Upper lobe of right lung (tissue), 1 donor: ENCODE data around the gene TEX26. TPM values are rescaled to one million over a fixed set of nuclear protein-coding genes. Genes with fewer than 3 reads are reported as not detected.

Source experiments
- ATAC-seq: fragments of 200-7000 bp; cut with Tn5 transposase; one replicate; pipeline ENCODE4 v1.9.1; 2020; ENCODE audit warnings: mild to moderate bottlenecking, moderate library complexity
- DNase-seq: peaks from one replicate; pipeline ENCODE4 v3.0.0-alpha.2; 2020
- H3K27ac ChIP-seq: fragments of 200-600 bp; one replicate; pipeline ENCODE4 v1.8.0; 2022
- H3K27me3 ChIP-seq: fragments of 200-600 bp; one replicate; pipeline ENCODE4 v1.8.0; 2022; ENCODE audit warnings: mild to moderate bottlenecking
- H3K36me3 ChIP-seq: fragments of 200-600 bp; one replicate; pipeline ENCODE4 v1.8.0; 2022
- H3K4me1 ChIP-seq: fragments of 200-600 bp; one replicate; pipeline ENCODE4 v1.8.0; 2022
- H3K4me3 ChIP-seq: fragments of 200-600 bp; one replicate; pipeline ENCODE4 v1.8.0; 2022; ENCODE audit warnings: mild to moderate bottlenecking
- H3K9me3 ChIP-seq: fragments of 200-600 bp; one replicate; pipeline ENCODE4 v1.8.0; 2022
- intact Hi-C: fragments of 100-400 bp; cut with DNase I; formaldehyde crosslinking; loops from one replicate; pipeline ENCODE4 v1.11.0; 2022
- long read RNA-seq: library from polyadenylated mRNA; unstranded; transcript quantifications from one replicate; pipeline ENCODE4 v2.0.0, GENCODE V29; 2021
- total RNA-seq: library from RNA; stranded (reverse); fragmentation: NEBNext Ultra II Directional; extraction: Animal tissue kit (Norgen Biotek cat#: 25700); gene quantifications from one replicate; pipeline ENCODE4 v1.2.1, GENCODE V29; 2021
- TF ChIP-seq, protein P1 (sequence below): fragments of 200-600 bp; IDR thresholded peaks from one replicate; pipeline ENCODE4 v1.8.0; 2022; ENCODE audit warnings: antibody characterized with exemption
- donor health status: DM: no; HTN: yes; CAD: no; lungs with severe emphysema.

The TEX26 gene
- total RNA-seq, result not detected
- long read RNA-seq, result 0 reads

DNA sequence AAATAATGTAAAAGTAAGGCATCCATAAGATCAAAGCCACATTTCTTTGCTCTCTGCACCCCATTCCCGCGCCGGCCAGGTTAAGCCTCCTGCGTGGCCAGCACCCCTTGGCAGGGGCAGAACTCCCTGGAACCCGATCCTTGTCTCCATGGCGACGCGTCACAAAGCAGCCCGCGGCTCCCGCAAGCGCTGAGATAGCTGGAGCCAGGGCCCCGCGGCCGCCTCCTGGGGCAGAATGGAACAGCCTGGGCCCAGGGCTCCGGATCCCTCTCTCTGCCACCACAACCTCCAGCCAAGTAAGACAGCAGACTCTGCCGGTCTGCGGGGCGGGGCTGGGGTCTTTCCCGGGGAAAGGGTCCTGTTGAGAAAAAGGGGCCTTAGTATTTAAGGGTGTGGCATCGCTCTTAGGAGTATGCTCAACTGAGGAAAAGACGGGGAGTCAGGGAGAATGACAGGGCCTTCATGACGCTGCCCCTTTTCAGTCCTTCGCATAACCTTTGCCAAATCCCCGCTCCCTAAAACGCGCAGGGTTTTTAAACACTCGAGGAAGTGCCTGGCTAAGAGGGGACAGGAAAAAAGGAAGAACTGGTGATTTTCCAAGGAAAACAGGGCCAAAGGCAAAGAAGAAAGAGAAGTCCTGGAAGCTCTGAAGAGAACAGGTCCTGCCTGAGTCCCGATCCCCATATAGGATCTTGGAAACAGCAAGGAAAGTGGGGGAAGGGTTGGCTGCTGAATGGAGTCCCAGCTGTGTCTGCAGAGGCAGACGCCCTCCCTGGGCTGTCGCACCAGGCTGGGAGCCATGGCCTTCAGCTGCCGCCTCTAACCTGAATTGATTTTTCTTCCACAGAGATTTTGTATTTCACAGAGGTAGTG is at the start of gene TEX26:
TSS of gene TEX26 (plus strand) at position 176 of the 873 bp plus-strand sequence. CDS start at position 236, 60 bp downstream.
- Histone ChIP-seq H3K4me1 (no peaks in the 10 kb centered on the region), H3K4me3 (no peak within 1 kb of the TSS)
- ATAC-seq, result peak; percentile 29

DNA sequence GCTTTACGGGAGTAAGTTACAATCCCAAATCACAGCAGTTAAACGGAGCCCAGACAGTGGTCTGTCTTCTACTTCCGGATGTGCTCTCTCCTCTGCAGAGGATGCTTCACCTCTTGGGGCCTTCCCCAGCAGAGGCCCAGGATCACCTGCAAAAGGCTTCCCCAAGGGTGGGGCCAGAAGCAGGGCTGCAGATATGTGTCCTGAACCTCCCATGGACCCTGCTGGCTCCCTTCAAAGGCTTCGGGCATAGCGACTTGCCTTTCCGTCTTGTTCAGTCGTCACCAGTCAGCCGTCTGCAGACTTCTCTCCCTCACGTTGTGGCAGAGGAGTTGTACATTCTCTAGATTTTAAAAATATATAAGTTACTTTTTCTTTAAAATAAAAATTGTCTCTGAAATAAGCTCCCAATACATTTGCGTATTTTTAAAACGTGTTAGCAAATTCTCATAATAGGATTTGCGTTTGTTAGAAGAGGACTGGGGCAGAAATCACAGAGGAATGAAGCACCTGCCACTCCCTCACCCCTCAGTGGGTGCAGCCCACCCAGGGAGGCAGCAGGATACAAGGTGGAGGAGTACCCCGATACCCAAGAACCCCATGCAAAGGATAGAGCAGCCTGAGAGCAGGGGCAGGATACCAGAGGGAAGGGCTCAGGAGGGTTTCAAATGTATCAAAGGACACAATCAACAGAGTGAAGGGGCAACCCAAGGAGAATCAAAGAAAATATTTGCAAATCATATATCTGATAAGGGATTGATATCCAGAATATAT is 49.3 kb upstream of the TEX26 start:
- no peak overlapping the region for H3K27ac ChIP-seq
- H3K27me3 ChIP-seq, result no peaks in the 10 kb centered on the region
- ATAC-seq (no peak), DNase-seq (no peak)
- TF ChIP-seq, protein P1, sequence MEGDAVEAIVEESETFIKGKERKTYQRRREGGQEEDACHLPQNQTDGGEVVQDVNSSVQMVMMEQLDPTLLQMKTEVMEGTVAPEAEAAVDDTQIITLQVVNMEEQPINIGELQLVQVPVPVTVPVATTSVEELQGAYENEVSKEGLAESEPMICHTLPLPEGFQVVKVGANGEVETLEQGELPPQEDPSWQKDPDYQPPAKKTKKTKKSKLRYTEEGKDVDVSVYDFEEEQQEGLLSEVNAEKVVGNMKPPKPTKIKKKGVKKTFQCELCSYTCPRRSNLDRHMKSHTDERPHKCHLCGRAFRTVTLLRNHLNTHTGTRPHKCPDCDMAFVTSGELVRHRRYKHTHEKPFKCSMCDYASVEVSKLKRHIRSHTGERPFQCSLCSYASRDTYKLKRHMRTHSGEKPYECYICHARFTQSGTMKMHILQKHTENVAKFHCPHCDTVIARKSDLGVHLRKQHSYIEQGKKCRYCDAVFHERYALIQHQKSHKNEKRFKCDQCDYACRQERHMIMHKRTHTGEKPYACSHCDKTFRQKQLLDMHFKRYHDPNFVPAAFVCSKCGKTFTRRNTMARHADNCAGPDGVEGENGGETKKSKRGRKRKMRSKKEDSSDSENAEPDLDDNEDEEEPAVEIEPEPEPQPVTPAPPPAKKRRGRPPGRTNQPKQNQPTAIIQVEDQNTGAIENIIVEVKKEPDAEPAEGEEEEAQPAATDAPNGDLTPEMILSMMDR, result no peak
- H3K9me3 ChIP-seq, result no peaks in the 10 kb centered on the region
- no peaks in the 10 kb centered on the region for H3K4me1 ChIP-seq
- no peaks in the 10 kb centered on the region for H3K36me3 ChIP-seq
- intact Hi-C loops, result no loop called here
- no peak overlapping the region for H3K4me3 ChIP-seq

More for the DNA sequence above, at the start of gene TEX26:
- Histone ChIP-seq H3K27ac (no peak within 1 kb of the TSS), H3K27me3 (peaks cover 10% of the 10 kb centered on the region), H3K36me3 (no peaks in the 10 kb centered on the region), H3K9me3 (no peaks in the 10 kb centered on the region)
- intact Hi-C loops, result no loop called here
- no peak for DNase-seq
- TF ChIP-seq, protein P1, result no peak

DNA sequence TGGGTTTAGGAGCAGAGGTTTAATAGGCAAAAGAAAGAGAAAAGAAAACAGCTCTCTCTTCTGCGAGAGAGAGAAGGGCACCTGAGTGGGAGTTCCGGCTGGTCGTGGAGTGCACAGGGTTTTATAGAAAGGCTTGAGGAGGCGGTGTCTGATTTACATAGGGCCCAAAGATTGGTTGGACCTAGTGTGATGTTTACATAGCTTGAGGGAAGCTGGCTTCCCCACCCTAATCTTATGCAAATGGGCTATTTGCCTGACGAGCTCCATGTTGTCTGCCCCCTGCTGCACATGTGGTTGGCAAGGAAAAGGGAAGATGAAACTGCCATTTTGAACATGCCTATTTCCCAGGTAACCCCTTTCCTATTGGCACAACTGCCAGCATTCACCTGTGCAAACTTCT is 47.9 kb upstream of the TEX26 start:
- no peaks in the 10 kb centered on the region for H3K4me1 ChIP-seq
- ATAC-seq, result no peak

DNA sequence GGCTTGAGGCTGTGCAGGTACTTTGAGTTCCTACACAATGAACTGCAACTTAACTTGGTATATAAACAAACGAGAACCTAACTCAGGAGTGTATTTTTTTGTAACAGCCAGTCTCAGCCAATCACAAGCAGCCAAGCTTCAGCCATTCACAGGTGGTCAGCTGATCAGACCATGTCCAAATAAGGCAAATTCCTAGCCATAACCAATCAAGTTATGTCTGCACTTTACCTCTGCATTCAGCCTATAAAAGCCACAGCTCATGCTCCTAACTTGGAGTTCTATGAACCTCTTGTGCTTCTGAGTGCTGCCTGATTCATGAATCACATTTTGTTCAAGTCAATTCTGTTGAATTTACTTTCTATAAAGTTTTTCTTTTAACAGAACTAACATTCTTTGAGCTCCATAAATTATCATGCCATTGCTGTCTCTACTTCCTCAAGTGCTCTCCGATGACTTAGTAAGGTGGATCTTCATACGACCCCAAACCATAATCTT is 43.2 kb upstream of the TEX26 start:
- H3K36me3 ChIP-seq, result no peaks in the 10 kb centered on the region
- H3K27ac ChIP-seq, result no peak overlapping the region
- no peak for DNase-seq
- H3K4me1 ChIP-seq, result no peaks in the 10 kb centered on the region
- TF ChIP-seq, protein P1, result no peak
- H3K27me3 ChIP-seq, result no peaks in the 10 kb centered on the region
- no peak for ATAC-seq
- no peaks in the 10 kb centered on the region for H3K9me3 ChIP-seq
- intact Hi-C loops, result no loop called here
- H3K4me3 ChIP-seq, result no peak overlapping the region

More for the DNA sequence above, 47.9 kb upstream of the TEX26 start:
- Histone ChIP-seq H3K27ac (no peak overlapping the region), H3K36me3 (no peaks in the 10 kb centered on the region), H3K27me3 (no peaks in the 10 kb centered on the region), H3K9me3 (no peaks in the 10 kb centered on the region), H3K4me3 (no peak overlapping the region)
- DNase-seq, result no peak
- TF ChIP-seq, protein P1, result no peak
- intact Hi-C loops, result no loop called here

DNA sequence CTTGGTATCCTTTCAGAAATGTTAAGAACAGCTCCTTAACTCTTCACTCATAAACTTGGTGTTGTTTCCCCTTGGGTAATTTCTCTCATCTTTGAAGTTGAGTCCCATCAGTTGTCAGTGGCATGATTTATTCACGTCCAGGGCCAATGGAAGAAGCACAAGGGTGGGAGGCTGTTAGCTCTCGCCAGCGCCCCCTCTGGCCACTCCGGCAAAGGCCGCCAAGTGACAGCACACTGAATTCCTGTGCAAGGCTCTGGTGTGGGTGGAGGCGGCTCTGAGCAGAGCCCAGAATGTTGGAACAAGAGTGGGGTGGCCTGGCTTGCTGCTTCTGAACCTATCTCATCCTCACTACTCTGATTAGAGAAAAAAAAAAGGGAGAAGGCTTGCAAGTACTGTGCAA is 39.5 kb upstream of the TEX26 start:
- no peaks in the 10 kb centered on the region for H3K4me1 ChIP-seq
- H3K36me3 ChIP-seq, result no peaks in the 10 kb centered on the region
- no peak for ATAC-seq
- DNase-seq, result no peak
- no peak overlapping the region for H3K4me3 ChIP-seq
- H3K27ac ChIP-seq, result no peak overlapping the region
- TF ChIP-seq, protein P1, result peak; percentile 31
- H3K27me3 ChIP-seq, result no peaks in the 10 kb centered on the region
- intact Hi-C loops, result no loop called here
- no peaks in the 10 kb centered on the region for H3K9me3 ChIP-seq
